Measurements from ENCODE around the gene ATXN7. TPM values are rescaled to one million over a fixed set of nuclear protein-coding genes. Genes with fewer than 3 reads are reported as not detected.

The ATXN7 gene
- total RNA-seq, 1 donor from 2014 or later, result 46.7 TPM

DNA sequence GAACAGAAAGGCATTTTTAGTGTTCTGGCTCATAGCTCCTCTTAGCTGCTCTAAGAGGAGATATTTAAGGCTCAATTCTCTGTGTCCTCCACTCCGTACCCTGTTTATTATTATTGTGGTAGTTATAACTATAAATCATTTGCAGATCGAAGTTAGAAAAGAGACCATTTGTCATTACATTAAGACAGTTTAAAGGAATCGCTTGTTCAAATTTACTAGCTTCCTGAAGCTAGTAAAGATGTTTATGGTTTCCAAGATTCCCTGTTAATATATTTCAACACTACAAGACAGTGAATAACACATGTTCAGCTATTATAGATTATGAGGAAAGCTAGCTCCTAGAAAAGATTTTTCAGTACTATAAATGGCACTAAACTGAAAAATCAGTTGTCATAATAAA lies 12.6 kb downstream of the ATXN7 start:
- peaks cover 14% of the 10 kb centered on the region for H3K36me3 Mint-ChIP-seq (ENCODE audit: low read depth)
- POLR2A ChIA-PET, result interaction anchor here (1.1 kb wide), 1 partner anchor 8 kb away, joined by 3 read pairs; no protein-coding TSS in a partner anchor
- intact Hi-C loops (cut with micrococcal nuclease), result no loop called here
- H3K27me3 Mint-ChIP-seq, result no peaks in the 10 kb centered on the region
- no peak for TF ChIP-seq CTCF (IDR thresholded peaks at IDR 0.05)
- H3K27ac Mint-ChIP-seq, result no peak overlapping the region
- H3K4me3 Mint-ChIP-seq, result no peak overlapping the region
- no peak for ATAC-seq (ENCODE audit: low read depth)
- CTCF ChIA-PET, result no interaction called here
- peaks cover 65% of the 10 kb centered on the region for H3K4me1 Mint-ChIP-seq
- no peak for DNase-seq
- H3K9me3 Mint-ChIP-seq, result no peaks in the 10 kb centered on the region

- Mint-ChIP-seq H3K27ac (no peak overlapping the region), H3K27me3 (no peaks in the 10 kb centered on the region), H3K4me1 (peaks cover 63% of the 10 kb centered on the region), H3K9me3 (no peaks in the 10 kb centered on the region), H3K4me3 (no peak overlapping the region), H3K36me3 (ENCODE audit: low read depth) (peaks cover 14% of the 10 kb centered on the region)
- ATAC-seq (ENCODE audit: low read depth), result no peak
- CTCF ChIA-PET, result no interaction called here
- TF ChIP-seq CTCF (IDR thresholded peaks at IDR 0.05), result no peak
- POLR2A ChIA-PET, result no interaction called here
- intact Hi-C loops (cut with micrococcal nuclease), result no loop called here
- DNase-seq, result no peak
These were observed 14.2 kb downstream of the ATXN7 start for GRCh38 chr3:63877737-63878393.

DNA sequence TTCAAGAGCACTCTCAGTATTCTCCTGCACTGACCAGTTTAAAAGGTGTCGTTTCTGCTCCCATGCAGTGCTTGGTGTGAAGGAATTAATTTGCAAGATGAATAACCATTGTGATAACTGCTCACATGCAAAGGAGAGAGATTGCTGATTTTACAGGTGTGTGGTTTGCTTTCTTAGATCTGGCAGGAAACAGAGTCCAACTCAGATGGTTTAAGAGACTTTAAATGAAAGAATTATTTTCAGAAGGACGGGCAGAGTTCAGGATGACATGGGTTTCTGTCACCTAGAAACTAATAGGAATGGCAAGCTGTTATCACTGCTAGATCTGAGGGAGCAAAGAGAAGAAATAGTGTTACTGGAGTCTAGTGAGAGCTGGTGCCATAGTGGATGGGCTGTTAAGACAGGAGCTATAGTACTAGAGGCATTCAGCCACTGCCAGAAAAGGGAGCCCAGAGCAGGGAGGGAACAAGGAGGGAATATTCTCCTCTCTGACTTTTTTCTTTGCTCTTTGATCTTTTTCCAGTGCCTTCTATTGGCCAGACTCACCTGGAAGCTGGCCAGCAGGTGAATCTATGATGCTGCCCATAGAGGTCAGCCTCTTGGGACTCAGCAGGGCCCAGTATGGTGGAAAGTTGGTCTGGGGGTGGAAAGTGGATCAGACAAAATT lies 14.9 kb downstream of the ATXN7 start:
- Mint-ChIP-seq H3K27me3 (no peaks in the 10 kb centered on the region), H3K36me3 (ENCODE audit: low read depth) (peaks cover 14% of the 10 kb centered on the region), H3K4me1 (peaks cover 64% of the 10 kb centered on the region), H3K9me3 (no peaks in the 10 kb centered on the region), H3K27ac (peak overlapping the region; percentile 50), H3K4me3 (no peak overlapping the region)
- intact Hi-C loops (cut with micrococcal nuclease), result no loop called here
- POLR2A ChIA-PET, result interaction anchor here (0.6 kb wide), 1 partner anchor 451 kb away, joined by 7 read pairs; no protein-coding TSS in a partner anchor
- ATAC-seq (ENCODE audit: low read depth) (no peak), DNase-seq (no peak)
- CTCF ChIA-PET, result no interaction called here
- TF ChIP-seq CTCF (IDR thresholded peaks at IDR 0.05), result no peak

- H3K27ac Mint-ChIP-seq, result no peak overlapping the region
- ChIA-PET CTCF (no interaction called here), POLR2A (no interaction called here)
These were observed 17.0 kb downstream of the ATXN7 start for GRCh38 chr3:63880653-63881052.

More at GRCh38 chr3:63880653-63881052, 17.0 kb downstream of the ATXN7 start:
- Mint-ChIP-seq H3K36me3 (ENCODE audit: low read depth) (peaks cover 11% of the 10 kb centered on the region), H3K4me1 (peaks cover 54% of the 10 kb centered on the region), H3K4me3 (no peak overlapping the region), H3K9me3 (no peaks in the 10 kb centered on the region), H3K27me3 (no peaks in the 10 kb centered on the region)
- no peak for TF ChIP-seq CTCF (IDR thresholded peaks at IDR 0.05)
- no peak for ATAC-seq (ENCODE audit: low read depth)
- intact Hi-C loops (cut with micrococcal nuclease), result no loop called here
- no peak for DNase-seq
